Vagina (tissue), 2 donors: ENCODE measurements around the gene IDS.
A peak's percentile ranks its signal among the peaks of the same experiment; 100 is the strongest.

Experiments
- POLR2A ChIP-seq, 2 donors: fragments of 450-650 bp; IDR thresholded peaks; one replicate each; pipeline ENCODE4 v1.6.1; 2017; ENCODE audit warnings: antibody characterized with exemption in 2 of 2, mild to moderate bottlenecking in 2 of 2, moderate library complexity in 2 of 2
- TF ChIP-seq, protein P1 (sequence below), 3 experiments: fragments of 450-650 bp in 2 of 3; fragments of 200-600 bp in 1 of 3; sonication (generic) in 1 of 3; IDR thresholded peaks; one replicate each; pipeline ENCODE4 v1.5.1; 2017 to 2019; ENCODE audit warnings: antibody characterized with exemption in 3 of 3, mild to moderate bottlenecking in 2 of 3, moderate library complexity in 2 of 3

DNA sequence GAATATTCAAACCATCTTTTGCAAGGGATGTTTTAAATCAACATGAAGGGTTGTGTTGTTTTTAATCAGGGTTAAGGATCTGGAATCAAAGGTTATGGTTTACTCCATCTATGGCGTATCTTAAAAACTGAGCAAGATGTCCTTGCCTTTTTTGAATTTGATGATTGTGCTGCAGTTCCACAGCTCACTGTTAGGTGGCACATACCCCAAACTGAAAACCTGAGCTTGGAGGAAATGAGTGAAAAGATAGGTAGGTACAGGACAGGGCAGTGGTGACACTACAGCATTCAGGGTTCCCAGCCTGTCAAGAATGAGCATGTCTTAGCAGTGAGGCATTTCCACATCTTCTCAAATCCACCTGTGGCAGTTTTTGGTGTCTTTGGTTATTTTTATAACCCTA lies 22.6 kb upstream of the IDS start:
- TF ChIP-seq, protein P1, sequence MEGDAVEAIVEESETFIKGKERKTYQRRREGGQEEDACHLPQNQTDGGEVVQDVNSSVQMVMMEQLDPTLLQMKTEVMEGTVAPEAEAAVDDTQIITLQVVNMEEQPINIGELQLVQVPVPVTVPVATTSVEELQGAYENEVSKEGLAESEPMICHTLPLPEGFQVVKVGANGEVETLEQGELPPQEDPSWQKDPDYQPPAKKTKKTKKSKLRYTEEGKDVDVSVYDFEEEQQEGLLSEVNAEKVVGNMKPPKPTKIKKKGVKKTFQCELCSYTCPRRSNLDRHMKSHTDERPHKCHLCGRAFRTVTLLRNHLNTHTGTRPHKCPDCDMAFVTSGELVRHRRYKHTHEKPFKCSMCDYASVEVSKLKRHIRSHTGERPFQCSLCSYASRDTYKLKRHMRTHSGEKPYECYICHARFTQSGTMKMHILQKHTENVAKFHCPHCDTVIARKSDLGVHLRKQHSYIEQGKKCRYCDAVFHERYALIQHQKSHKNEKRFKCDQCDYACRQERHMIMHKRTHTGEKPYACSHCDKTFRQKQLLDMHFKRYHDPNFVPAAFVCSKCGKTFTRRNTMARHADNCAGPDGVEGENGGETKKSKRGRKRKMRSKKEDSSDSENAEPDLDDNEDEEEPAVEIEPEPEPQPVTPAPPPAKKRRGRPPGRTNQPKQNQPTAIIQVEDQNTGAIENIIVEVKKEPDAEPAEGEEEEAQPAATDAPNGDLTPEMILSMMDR (IDR thresholded peaks at IDR 0.05), result peak in 1 of 3 experiments; percentile 40
- TF ChIP-seq POLR2A (IDR thresholded peaks at IDR 0.05), result no peak
